Activated CD4-positive, alpha-beta T cell treated with anti-CD3 and anti-CD28 coated beads, Interleukin-2, amount 50 U/mL, for 16 hours (primary cell): ENCODE measurements around the gene PTGER3.

ENCODE experiments used
- DNase-seq: peaks from one replicate; pipeline ENCODE4 v3.0.0-alpha.2; 2020

Gene PTGER3

GRCh38 chr1:71047635-71048607 is at the start of gene PTGER3:
Gene PTGER3 (minus strand): TSS chr1:71047816. CDS start chr1:71047577, 239 bp downstream.
- peak; percentile 25 for DNase-seq

GRCh38 chr1:71094913-71095312 is 47.3 kb upstream of the PTGER3 start:
- DNase-seq: no peak

GRCh38 chr1:71093938-71094337 is 46.3 kb upstream of the PTGER3 start:
- no peak for DNase-seq

GRCh38 chr1:71089536-71090270 is 42.1 kb upstream of the PTGER3 start:
- no peak for DNase-seq

GRCh38 chr1:71088645-71089287 is 41.1 kb upstream of the PTGER3 start:
- DNase-seq: no peak

- DNase-seq: no peak
Observed at GRCh38 chr1:71087713-71088112, 40.1 kb upstream of the PTGER3 start.

GRCh38 chr1:71087060-71087459 is 39.4 kb upstream of the PTGER3 start:
- no peak for DNase-seq

GRCh38 chr1:71086331-71086730 is 38.7 kb upstream of the PTGER3 start:
- no peak for DNase-seq

- DNase-seq: no peak
Observed at GRCh38 chr1:71083271-71083670, 35.7 kb upstream of the PTGER3 start.

- no peak for DNase-seq
Observed at GRCh38 chr1:71081697-71082080, 34.1 kb upstream of the PTGER3 start.

GRCh38 chr1:71080739-71081696 is 33.4 kb upstream of the PTGER3 start, which contains the start of gene ZRANB2:
Gene ZRANB2 (minus strand): TSS chr1:71081035. CDS start chr1:71080995, 40 bp downstream.
- peak; percentile 95 for DNase-seq

- peak; percentile 21 for DNase-seq
Observed at GRCh38 chr1:71080230-71080738, 32.7 kb upstream of the PTGER3 start.

- DNase-seq: peak; percentile 31
Observed at GRCh38 chr1:71074681-71075080, 27.1 kb upstream of the PTGER3 start.

- no peak for DNase-seq
Observed at GRCh38 chr1:71072273-71072672, 24.7 kb upstream of the PTGER3 start.

- DNase-seq: no peak
Observed at GRCh38 chr1:71071720-71072119, 24.1 kb upstream of the PTGER3 start.

GRCh38 chr1:71068325-71069240 is 21.0 kb upstream of the PTGER3 start:
- DNase-seq: peak; percentile 47

- no peak for DNase-seq
Observed at GRCh38 chr1:71054791-71055190, 7.2 kb upstream of the PTGER3 start.

- no peak for DNase-seq
Observed at GRCh38 chr1:71054281-71054731, 6.7 kb upstream of the PTGER3 start.

GRCh38 chr1:71053758-71054157 is 6.1 kb upstream of the PTGER3 start:
- no peak for DNase-seq

GRCh38 chr1:71053146-71053545 is 5.5 kb upstream of the PTGER3 start:
- DNase-seq: no peak
